ENCODE data around the gene MAP3K3.

DNA sequence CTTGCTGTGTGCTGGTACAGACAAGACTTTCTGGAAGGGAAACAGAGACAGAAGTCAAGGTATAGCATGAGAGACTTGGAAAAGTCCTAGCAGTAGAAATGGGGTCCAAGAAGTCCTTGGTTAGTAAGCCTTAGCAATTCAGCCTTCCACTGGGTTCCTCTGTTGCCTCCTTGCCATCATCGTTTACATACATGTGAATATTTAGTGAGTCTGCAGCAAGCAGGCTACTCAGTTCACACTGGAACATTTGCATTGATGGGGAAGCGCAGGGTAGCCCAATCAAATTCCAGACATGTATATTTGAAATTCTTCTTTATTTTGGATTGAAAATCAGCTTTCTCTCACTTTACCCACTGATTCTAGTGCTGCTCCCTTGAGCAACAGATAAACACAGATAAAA lies 50.6 kb downstream of the MAP3K3 start:
- TF ChIP-seq, protein P1, sequence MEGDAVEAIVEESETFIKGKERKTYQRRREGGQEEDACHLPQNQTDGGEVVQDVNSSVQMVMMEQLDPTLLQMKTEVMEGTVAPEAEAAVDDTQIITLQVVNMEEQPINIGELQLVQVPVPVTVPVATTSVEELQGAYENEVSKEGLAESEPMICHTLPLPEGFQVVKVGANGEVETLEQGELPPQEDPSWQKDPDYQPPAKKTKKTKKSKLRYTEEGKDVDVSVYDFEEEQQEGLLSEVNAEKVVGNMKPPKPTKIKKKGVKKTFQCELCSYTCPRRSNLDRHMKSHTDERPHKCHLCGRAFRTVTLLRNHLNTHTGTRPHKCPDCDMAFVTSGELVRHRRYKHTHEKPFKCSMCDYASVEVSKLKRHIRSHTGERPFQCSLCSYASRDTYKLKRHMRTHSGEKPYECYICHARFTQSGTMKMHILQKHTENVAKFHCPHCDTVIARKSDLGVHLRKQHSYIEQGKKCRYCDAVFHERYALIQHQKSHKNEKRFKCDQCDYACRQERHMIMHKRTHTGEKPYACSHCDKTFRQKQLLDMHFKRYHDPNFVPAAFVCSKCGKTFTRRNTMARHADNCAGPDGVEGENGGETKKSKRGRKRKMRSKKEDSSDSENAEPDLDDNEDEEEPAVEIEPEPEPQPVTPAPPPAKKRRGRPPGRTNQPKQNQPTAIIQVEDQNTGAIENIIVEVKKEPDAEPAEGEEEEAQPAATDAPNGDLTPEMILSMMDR (IDR thresholded peaks at IDR 0.05): no peak
- no peak for TF ChIP-seq POLR2A (IDR thresholded peaks at IDR 0.05)

Data from tibial nerve (tissue), 3 donors.